IPS DF 4.7 (cell line): Measurements from ENCODE around the gene ZNF521.

Experiments used
- DNase-seq: peaks from one replicate; pipeline ENCODE4 v3.0.0-alpha.2; 2013; ENCODE audit warnings: low spot score; ENCODE audit errors: extremely low read depth

ZNF521 gene

GRCh38 chr18:25170402-25170801 lies 181.6 kb downstream of the ZNF521 start:
- DNase-seq: no peak

- DNase-seq: no peak
These were observed 182.3 kb downstream of the ZNF521 start for GRCh38 chr18:25169701-25170100.

GRCh38 chr18:25167612-25168410 lies 184.2 kb downstream of the ZNF521 start:
- no peak for DNase-seq

- no peak for DNase-seq
These were observed 185.9 kb downstream of the ZNF521 start for GRCh38 chr18:25166113-25166512.

GRCh38 chr18:25164848-25165811 lies 186.8 kb downstream of the ZNF521 start:
- no peak for DNase-seq

- no peak for DNase-seq
These were observed 187.6 kb downstream of the ZNF521 start for GRCh38 chr18:25164211-25164847.

GRCh38 chr18:25153426-25153825 lies 198.5 kb downstream of the ZNF521 start:
- no peak for DNase-seq

- no peak for DNase-seq
These were observed 204.0 kb downstream of the ZNF521 start for GRCh38 chr18:25147877-25148488.

- no peak for DNase-seq
These were observed 205.5 kb downstream of the ZNF521 start for GRCh38 chr18:25146512-25146910.

- no peak for DNase-seq
These were observed 206.0 kb downstream of the ZNF521 start for GRCh38 chr18:25145731-25146511.

GRCh38 chr18:25144820-25145219 lies 207.1 kb downstream of the ZNF521 start:
- DNase-seq: no peak

GRCh38 chr18:25141886-25142285 lies 210.1 kb downstream of the ZNF521 start:
- DNase-seq: no peak

GRCh38 chr18:25141399-25141798 lies 210.6 kb downstream of the ZNF521 start:
- no peak for DNase-seq

GRCh38 chr18:25140962-25141308 lies 211.0 kb downstream of the ZNF521 start:
- no peak for DNase-seq

- no peak for DNase-seq
These were observed 211.6 kb downstream of the ZNF521 start for GRCh38 chr18:25140124-25140961.

- DNase-seq: no peak
These were observed 214.8 kb downstream of the ZNF521 start for GRCh38 chr18:25137197-25137472.

- DNase-seq: no peak
These were observed 215.4 kb downstream of the ZNF521 start for GRCh38 chr18:25136416-25137196.

GRCh38 chr18:25134861-25135260 lies 217.1 kb downstream of the ZNF521 start:
- DNase-seq: no peak

- no peak for DNase-seq
These were observed 218.1 kb downstream of the ZNF521 start for GRCh38 chr18:25133879-25134278.
